ENCODE measurements around the gene MYO1F. TPM values are rescaled to one million over a fixed set of nuclear protein-coding genes. Genes with fewer than 3 reads are reported as not detected.

MYO1F gene
- total RNA-seq, 1 donor from 2014 or later: 0.69 TPM

- DNase-seq (ENCODE audit: low spot score in 2 of 2, unreplicated experiment in 2 of 2): no peak
- H3K36me3 Mint-ChIP-seq: peaks cover 20% of the 10 kb centered on the region
Measured at GRCh38 chr19:8481201-8481600, 96.0 kb downstream of the MYO1F start.

GRCh38 chr19:8478598-8478997, 98.6 kb downstream of the MYO1F start:
- DNase-seq (ENCODE audit: low spot score in 2 of 2, unreplicated experiment in 2 of 2): no peak
- TF ChIP-seq CTCF (IDR thresholded peaks at IDR 0.05; ENCODE audit: unreplicated experiment): no peak
- peak overlapping the region; percentile 21 for H3K27ac Mint-ChIP-seq
- peaks cover 37% of the 10 kb centered on the region for H3K36me3 Mint-ChIP-seq
- no peaks in the 10 kb centered on the region for H3K9me3 Mint-ChIP-seq
- H3K27me3 Mint-ChIP-seq (ENCODE audit: low read depth): no peaks in the 10 kb centered on the region
- H3K4me1 Mint-ChIP-seq: no peaks in the 10 kb centered on the region
- H3K4me3 Mint-ChIP-seq: no peak overlapping the region

More at GRCh38 chr19:8481201-8481600, 96.0 kb downstream of the MYO1F start:
- no peak for TF ChIP-seq CTCF (IDR thresholded peaks at IDR 0.05; ENCODE audit: unreplicated experiment)
- H3K4me3 Mint-ChIP-seq: no peak overlapping the region
- H3K4me1 Mint-ChIP-seq: no peaks in the 10 kb centered on the region
- no peaks in the 10 kb centered on the region for H3K27me3 Mint-ChIP-seq (ENCODE audit: low read depth)
- H3K9me3 Mint-ChIP-seq: no peaks in the 10 kb centered on the region
- H3K27ac Mint-ChIP-seq: peak overlapping the region; percentile 19

- DNase-seq (ENCODE audit: low spot score in 2 of 2, unreplicated experiment in 2 of 2): no peak
- Mint-ChIP-seq H3K27ac (no peak overlapping the region), H3K27me3 (ENCODE audit: low read depth) (no peaks in the 10 kb centered on the region), H3K36me3 (peaks cover 33% of the 10 kb centered on the region), H3K9me3 (no peaks in the 10 kb centered on the region), H3K4me1 (no peaks in the 10 kb centered on the region), H3K4me3 (no peak overlapping the region)
- TF ChIP-seq CTCF (IDR thresholded peaks at IDR 0.05; ENCODE audit: unreplicated experiment): no peak
Measured at GRCh38 chr19:8477889-8478288, 99.4 kb downstream of the MYO1F start.

GRCh38 chr19:8476524-8476923, 100.7 kb downstream of the MYO1F start:
- no peak for DNase-seq (ENCODE audit: low spot score in 2 of 2, unreplicated experiment in 2 of 2)
- H3K4me3 Mint-ChIP-seq: no peak overlapping the region
- no peaks in the 10 kb centered on the region for H3K4me1 Mint-ChIP-seq
- H3K27me3 Mint-ChIP-seq (ENCODE audit: low read depth): no peaks in the 10 kb centered on the region
- peaks cover 31% of the 10 kb centered on the region for H3K36me3 Mint-ChIP-seq
- H3K27ac Mint-ChIP-seq: no peak overlapping the region
- H3K9me3 Mint-ChIP-seq: no peaks in the 10 kb centered on the region
- TF ChIP-seq CTCF (IDR thresholded peaks at IDR 0.05; ENCODE audit: unreplicated experiment): no peak

- H3K27ac Mint-ChIP-seq: peak overlapping the region; percentile 25
- no peaks in the 10 kb centered on the region for H3K27me3 Mint-ChIP-seq (ENCODE audit: low read depth)
- no peak for TF ChIP-seq CTCF (IDR thresholded peaks at IDR 0.05; ENCODE audit: unreplicated experiment)
- H3K4me3 Mint-ChIP-seq: no peak overlapping the region
- H3K9me3 Mint-ChIP-seq: no peaks in the 10 kb centered on the region
- H3K4me1 Mint-ChIP-seq: no peaks in the 10 kb centered on the region
- DNase-seq (ENCODE audit: low spot score in 2 of 2, unreplicated experiment in 2 of 2): no peak
- H3K36me3 Mint-ChIP-seq: peaks cover 40% of the 10 kb centered on the region
Measured at GRCh38 chr19:8475005-8475404, 102.2 kb downstream of the MYO1F start.

Measured in mesothelial cell of epicardium (in vitro differentiated cells).